ENCODE measurements around the gene BTBD17.
A peak's percentile ranks its signal among the peaks of the same experiment; 100 is the strongest.

The BTBD17 gene

DNA sequence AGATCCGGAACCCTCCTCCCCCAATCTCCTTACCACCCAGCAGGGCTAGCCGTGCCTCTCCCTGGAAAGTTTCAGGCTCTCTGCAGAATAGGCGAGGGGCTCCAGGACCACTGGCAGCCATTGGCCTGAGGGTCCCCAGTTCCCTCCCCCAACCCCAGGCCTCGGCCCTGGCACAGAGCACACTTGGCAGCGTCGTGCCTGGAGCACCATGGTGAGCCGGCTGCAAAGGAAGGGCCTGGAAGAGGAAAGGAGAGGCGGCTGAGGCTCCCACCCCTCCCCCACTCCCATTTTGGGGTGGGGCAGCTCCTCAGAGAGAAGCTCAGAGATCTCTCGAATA, 369 bp upstream of the BTBD17 start:
- no peak for DNase-seq (ENCODE audit: extremely low read depth in 1 of 2, low read depth in 1 of 2)

DNA sequence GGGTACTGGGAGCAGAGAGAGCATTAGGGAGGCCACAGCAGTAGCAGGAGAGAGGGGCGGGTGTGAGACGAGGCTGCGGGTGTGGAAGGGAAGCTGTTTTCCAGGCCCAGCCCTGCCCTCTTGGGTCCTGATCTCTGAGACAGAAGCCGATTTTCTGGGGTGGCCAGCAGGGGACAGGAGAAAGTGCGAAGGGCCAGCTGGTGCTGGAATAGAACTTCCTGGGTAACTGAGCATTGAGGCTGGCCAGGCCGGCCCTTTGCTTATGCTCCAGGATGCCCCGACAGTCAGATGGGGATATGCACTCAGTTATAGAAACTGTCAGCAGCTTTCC, 804 bp downstream of the BTBD17 start:
- DNase-seq (ENCODE audit: extremely low read depth in 1 of 2, low read depth in 1 of 2): no peak

DNA sequence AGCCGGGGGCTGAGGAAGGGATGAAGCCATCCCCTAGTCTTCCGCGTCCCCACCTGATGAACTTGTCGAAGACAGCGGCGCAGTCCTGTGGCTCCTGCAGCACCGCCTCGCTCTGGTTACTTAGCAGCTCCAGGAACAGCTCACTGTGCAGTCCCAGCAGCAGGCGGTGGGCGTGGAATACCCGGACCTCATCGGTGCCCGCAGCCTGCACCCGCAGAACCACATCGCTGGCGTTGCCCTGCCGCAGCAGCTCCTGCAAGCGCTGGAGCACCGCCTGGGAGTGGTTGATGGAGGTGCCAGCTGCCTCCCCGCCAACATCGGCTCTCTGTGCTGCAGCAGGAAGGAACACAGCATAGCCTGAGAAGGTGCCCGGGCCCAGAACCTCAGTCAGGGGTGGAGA, 1.8 kb downstream of the BTBD17 start:
- no peak for DNase-seq (ENCODE audit: extremely low read depth in 1 of 2, low read depth in 1 of 2)

DNA sequence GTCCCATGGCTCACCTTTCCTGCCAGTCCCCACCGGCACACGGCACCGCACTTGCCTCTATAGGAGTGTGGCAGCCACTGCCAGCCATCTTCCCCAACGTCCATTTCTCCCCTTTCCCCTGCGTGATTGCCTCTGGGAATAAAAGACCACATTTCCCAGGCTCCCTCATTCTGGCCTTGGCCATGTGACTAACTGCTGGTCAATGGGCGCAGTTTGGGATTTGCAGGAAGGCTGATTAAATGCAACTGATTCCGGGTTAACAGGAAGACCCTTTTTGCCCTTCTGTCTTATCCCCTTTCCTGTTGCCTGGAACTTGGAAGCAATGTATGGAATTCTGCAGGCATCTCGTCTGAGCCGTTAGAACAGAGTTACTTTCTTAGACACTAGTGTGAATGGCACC, 3.0 kb downstream of the BTBD17 start:
- DNase-seq (ENCODE audit: extremely low read depth in 1 of 2, low read depth in 1 of 2): no peak

DNA sequence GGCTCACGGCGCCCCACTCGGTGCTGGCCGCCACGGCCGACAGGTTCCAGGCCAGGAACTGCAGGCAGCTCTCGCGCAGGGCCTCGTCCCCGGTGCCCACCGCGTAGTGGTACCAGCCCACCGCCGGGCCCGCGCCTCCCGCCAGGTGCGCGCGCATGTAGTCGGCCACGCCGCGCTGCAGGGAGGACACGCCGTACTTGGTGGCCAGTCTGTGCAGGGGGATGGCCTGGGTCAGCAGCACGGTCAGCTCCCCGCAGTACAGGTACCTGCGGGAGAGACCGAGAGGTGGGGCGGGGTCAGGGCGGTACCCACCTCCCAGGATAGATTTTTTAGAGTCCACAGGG, 4.2 kb downstream of the BTBD17 start:
- DNase-seq (ENCODE audit: extremely low read depth in 1 of 2, low read depth in 1 of 2): no peak

DNA sequence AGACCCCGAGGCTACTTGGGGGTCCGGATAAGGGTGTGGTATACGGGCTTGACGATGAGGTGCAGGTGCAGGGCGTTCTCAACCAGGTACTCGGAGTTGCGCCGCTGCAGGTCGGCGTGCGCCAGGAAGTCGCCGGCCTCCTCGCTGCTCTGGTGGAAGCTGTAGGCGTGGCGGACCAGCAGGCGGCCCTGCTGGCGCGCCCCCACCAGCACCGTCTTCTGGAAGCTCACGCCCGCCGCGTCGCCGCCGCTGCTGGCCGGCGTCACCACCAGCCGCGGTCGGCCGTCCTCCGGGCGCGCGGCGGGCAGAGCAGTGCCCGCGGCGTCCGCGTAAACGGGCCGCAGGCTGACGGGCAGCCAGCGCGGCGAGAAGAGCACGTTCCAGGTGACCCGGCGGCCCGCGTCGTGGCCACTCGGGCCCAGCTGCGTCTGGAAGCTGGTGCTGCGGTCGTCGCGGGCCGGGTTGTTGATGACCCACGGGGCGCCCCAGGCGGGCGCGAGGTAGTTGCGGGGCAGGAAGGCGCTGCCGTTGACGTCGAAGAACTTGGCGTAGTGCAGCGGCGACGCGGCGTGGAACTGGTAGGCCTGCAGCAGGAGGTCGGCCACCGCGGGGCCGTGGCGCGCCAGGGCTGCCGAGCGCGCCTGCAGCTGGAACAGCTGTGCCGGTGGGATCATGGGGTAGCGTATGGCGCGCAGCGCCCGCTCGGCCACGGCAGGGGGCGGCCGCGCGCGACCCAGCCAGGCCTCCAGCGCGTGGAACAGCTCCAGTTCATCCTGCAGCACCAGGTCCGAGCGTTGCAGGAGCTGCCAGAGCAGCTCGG, 4.8 kb downstream of the BTBD17 start:
- no peak for DNase-seq (ENCODE audit: extremely low read depth in 1 of 2, low read depth in 1 of 2)

DNA sequence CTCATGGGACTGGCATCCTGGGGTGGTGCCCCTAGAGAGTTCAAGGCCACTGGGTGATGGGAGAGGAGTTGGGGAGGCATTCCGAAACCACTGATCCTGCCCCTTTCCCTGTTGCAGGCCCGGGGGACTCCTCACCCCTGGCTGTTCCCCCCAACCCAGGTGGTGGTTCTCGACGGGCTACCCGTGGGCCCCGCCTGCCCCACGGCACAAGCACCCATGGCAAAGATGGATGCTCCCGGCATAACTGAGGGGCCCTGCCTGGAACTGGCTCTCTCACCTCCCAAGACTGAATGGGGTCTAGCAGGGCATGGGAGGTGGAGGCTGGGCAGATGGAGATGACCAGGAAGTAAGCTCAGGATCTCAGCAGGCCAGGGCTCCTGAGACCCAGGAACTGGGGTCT, 6.6 kb downstream of the BTBD17 start:
- DNase-seq (ENCODE audit: extremely low read depth in 1 of 2, low read depth in 1 of 2): no peak

- no peak for DNase-seq (ENCODE audit: extremely low read depth in 1 of 2, low read depth in 1 of 2)
Observed at GRCh38 chr17:74354561-74354960, 7.1 kb downstream of the BTBD17 start.

- peak in 1 of 2 donors; percentile 35 for DNase-seq (ENCODE audit: extremely low read depth in 1 of 2, low read depth in 1 of 2)
Observed at GRCh38 chr17:74354123-74354522, 7.5 kb downstream of the BTBD17 start.

- DNase-seq (ENCODE audit: extremely low read depth in 1 of 2, low read depth in 1 of 2): no peak
Observed at GRCh38 chr17:74353446-74354060, 8.1 kb downstream of the BTBD17 start.

- no peak for DNase-seq (ENCODE audit: extremely low read depth in 1 of 2, low read depth in 1 of 2)
Observed at GRCh38 chr17:74351552-74352210, 10.0 kb downstream of the BTBD17 start.

DNA sequence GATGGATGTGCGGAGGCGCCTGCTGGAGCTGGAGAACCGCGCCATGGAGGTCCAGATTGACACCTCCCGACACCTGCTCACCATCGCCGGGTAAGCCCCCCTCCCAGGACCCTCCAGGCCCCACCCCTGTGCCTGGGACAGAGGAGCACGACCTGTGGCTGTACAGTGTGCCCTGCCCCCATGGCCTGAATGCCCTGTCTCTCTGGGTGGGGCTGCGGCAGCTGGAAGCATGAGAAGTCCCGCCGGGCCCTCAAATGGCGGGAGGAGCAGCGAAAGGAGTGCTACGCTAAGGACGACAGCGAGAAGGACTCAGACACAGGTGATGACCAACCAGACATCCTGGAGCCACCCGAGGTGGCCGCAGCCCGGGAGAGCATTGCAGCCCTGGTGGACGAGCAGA, 11.2 kb downstream of the BTBD17 start:
- no peak for DNase-seq (ENCODE audit: extremely low read depth in 1 of 2, low read depth in 1 of 2)

DNA sequence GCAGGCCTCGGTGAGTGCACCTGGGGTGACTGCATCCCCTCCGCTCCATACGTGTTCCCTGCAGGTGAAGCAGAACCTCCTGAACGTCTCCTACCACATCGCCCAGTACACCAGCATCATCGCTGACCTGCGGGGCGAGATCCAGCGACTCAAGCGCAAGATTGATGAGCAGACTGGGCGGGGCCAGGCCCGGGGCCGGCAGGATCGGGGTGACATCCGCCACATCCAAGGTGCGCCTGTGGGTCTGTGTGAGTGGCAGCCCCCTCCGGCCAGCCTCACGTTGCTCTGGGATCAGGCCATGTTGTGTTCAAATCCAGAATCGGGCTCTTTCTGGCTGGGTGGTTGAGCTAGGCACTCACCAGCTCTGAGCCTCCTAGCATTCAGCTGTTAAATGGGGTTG, 12.5 kb downstream of the BTBD17 start:
- DNase-seq (ENCODE audit: extremely low read depth in 1 of 2, low read depth in 1 of 2): no peak

DNA sequence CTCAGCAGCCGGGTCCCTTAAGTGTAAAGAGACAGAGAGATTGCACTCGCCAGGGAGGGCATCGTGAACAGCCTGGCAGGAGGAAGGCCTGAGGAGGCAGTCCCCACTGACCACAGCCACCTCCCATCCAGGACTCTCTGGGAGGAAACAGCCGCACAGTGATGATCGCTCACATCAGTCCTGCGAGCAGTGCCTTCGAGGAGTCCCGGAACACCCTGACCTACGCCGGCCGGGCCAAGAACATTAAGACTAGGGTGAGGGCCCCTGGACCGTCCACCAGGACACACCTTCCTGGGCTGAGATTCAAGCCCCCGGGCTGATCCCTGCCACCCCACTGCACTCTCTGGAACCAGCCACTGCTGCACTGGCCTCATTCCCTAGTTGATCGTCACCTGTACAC, 14.0 kb downstream of the BTBD17 start:
- DNase-seq (ENCODE audit: extremely low read depth in 1 of 2, low read depth in 1 of 2): no peak

- no peak for DNase-seq (ENCODE audit: extremely low read depth in 1 of 2, low read depth in 1 of 2)
Observed at GRCh38 chr17:74345433-74346241, 16.0 kb downstream of the BTBD17 start.

GRCh38 chr17:74344658-74345057, 17.0 kb downstream of the BTBD17 start:
- no peak for DNase-seq (ENCODE audit: extremely low read depth in 1 of 2, low read depth in 1 of 2)

DNA sequence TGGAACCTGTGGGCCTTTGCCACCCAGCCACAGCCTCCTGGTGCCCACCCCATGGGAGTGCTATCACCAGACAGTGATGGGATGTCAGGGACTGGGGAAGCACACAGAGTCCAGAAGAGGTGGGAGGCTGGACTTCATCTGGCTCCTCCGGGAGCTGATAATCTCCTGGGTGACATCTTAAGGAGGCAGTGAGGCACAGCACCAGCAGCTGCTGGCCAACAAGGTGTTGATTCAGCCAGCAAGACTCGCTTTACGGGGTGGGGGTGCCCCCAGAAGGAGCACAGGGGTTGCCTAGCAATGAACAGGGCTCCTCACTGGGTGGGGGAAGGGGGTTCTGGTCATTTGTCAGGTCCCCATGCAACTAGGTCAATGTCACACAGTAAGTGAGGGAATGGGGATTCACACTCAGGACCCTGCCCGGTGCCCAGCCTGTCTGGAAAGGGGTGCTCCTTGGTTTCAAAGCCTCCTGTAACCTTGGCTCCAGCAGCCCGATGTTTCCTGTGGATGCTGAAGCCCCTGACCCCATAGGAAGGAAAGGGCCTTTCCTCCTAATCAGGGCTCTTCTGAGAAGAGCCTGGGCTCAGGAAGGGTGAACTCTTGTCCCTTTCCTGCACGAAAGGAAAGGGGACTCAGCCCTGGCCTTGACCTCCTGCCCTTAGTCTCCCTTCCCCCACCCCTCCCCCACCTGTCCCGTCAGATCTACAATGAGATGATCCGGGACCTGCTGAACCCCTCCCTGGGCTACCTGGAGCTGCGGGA, 18.0 kb downstream of the BTBD17 start:
- DNase-seq (ENCODE audit: extremely low read depth in 1 of 2, low read depth in 1 of 2): no peak

GRCh38 chr17:74343121-74343520, 18.5 kb downstream of the BTBD17 start:
- no peak for DNase-seq (ENCODE audit: extremely low read depth in 1 of 2, low read depth in 1 of 2)

DNA sequence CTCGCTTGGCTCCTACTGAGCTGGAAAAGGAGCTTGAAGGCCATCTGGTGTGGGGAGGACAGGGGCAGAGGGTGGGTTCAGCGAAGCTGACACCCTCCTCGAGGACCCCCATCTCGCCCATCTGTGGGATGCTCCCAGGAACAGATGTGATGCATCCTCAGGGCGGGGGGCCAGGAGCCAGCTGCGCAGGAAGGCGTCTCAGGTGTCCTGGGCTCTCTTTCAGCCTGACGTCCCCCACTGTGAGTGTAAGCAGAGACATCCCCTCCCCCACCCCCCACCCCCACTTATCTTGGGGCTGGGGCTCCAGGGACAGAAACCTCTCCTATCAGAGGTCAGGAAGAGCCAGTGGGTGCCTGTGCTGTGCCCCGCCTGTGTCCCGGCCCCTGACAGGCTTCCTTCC, 19.4 kb downstream of the BTBD17 start:
- no peak for DNase-seq (ENCODE audit: extremely low read depth in 1 of 2, low read depth in 1 of 2)

GRCh38 chr17:74340470-74341023, 21.1 kb downstream of the BTBD17 start:
- no peak for DNase-seq (ENCODE audit: extremely low read depth in 1 of 2, low read depth in 1 of 2)

Measured in activated CD8-positive, alpha-beta memory T cell treated with anti-CD3 and anti-CD28 coated beads for 1 hour (primary cell).